ENCODE measurements around the gene LMAN1L. TPM values are rescaled to one million over a fixed set of nuclear protein-coding genes. Genes with fewer than 3 reads are reported as not detected.

LMAN1L gene
- total and polyA plus RNA-seq, 4 donors, result 0.11 to 0.31 TPM; not detected in 2

- Histone ChIP-seq H3K27ac (ENCODE audit: low read depth in 1 of 2, low read length in 1 of 2) (no peak overlapping the region), H3K9ac (ENCODE audit: insufficient read depth in 1 of 2, low read length in 2 of 2) (no peak overlapping the region), H3K36me3 (ENCODE audit: control insufficient read depth in 4 of 4, insufficient read depth in 4 of 4, low read length in 4 of 4) (peaks cover 0 to 33% (median 9%) of the 10 kb centered on the region in 4 donors), H3K27me3 (ENCODE audit: control insufficient read depth in 3 of 3, insufficient read depth in 3 of 3, low read length in 2 of 3) (no peaks in the 10 kb centered on the region), H3K4me1 (ENCODE audit: control insufficient read depth in 5 of 5, insufficient read depth in 5 of 5, low read length in 5 of 5) (peaks cover 0 to 15% (median 0%) of the 10 kb centered on the region in 5 donors), H3K9me3 (ENCODE audit: control insufficient read depth in 4 of 4, insufficient read depth in 3 of 4, low read length in 3 of 4) (no peaks in the 10 kb centered on the region), H3K4me3 (no peak overlapping the region)
- ATAC-seq (ENCODE audit: insufficient read depth, low FRiP score) (no peak), DNase-seq (peak in 1 of 3 donors; percentile 5)
- 62 to 67% methylated on average over 12 of the region's 12 CpGs for WGBS, 2 donors
- TF ChIP-seq, protein P1, sequence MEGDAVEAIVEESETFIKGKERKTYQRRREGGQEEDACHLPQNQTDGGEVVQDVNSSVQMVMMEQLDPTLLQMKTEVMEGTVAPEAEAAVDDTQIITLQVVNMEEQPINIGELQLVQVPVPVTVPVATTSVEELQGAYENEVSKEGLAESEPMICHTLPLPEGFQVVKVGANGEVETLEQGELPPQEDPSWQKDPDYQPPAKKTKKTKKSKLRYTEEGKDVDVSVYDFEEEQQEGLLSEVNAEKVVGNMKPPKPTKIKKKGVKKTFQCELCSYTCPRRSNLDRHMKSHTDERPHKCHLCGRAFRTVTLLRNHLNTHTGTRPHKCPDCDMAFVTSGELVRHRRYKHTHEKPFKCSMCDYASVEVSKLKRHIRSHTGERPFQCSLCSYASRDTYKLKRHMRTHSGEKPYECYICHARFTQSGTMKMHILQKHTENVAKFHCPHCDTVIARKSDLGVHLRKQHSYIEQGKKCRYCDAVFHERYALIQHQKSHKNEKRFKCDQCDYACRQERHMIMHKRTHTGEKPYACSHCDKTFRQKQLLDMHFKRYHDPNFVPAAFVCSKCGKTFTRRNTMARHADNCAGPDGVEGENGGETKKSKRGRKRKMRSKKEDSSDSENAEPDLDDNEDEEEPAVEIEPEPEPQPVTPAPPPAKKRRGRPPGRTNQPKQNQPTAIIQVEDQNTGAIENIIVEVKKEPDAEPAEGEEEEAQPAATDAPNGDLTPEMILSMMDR (IDR thresholded peaks at IDR 0.05; ENCODE audit: control extremely low read depth, extremely low read depth), result no peak
Observed at GRCh38 chr15:74843891-74844299, 31.3 kb downstream of the LMAN1L start.

- 76 to 79% methylated on average over 12 of the region's 12 CpGs for WGBS, 2 donors
- TF ChIP-seq, protein P1 (IDR thresholded peaks at IDR 0.05; ENCODE audit: control extremely low read depth, extremely low read depth), result no peak
- no peak overlapping the region for H3K27ac ChIP-seq (ENCODE audit: low read depth in 1 of 2, low read length in 1 of 2)
- peaks cover 0 to 15% (median 0%) of the 10 kb centered on the region in 5 donors for H3K4me1 ChIP-seq (ENCODE audit: control insufficient read depth in 5 of 5, insufficient read depth in 5 of 5, low read length in 5 of 5)
- H3K9me3 ChIP-seq (ENCODE audit: control insufficient read depth in 4 of 4, insufficient read depth in 3 of 4, low read length in 3 of 4), result no peaks in the 10 kb centered on the region
- H3K36me3 ChIP-seq (ENCODE audit: control insufficient read depth in 4 of 4, insufficient read depth in 4 of 4, low read length in 4 of 4), result peaks cover 0 to 27% (median 10%) of the 10 kb centered on the region in 4 donors
- no peak overlapping the region for H3K9ac ChIP-seq (ENCODE audit: insufficient read depth in 1 of 2, low read length in 2 of 2)
- DNase-seq (no peak), ATAC-seq (ENCODE audit: insufficient read depth, low FRiP score) (no peak)
- no peak overlapping the region for H3K4me3 ChIP-seq
- no peaks in the 10 kb centered on the region for H3K27me3 ChIP-seq (ENCODE audit: control insufficient read depth in 3 of 3, insufficient read depth in 3 of 3, low read length in 2 of 3)
Observed at GRCh38 chr15:74844319-74845207, 31.9 kb downstream of the LMAN1L start.

DNA sequence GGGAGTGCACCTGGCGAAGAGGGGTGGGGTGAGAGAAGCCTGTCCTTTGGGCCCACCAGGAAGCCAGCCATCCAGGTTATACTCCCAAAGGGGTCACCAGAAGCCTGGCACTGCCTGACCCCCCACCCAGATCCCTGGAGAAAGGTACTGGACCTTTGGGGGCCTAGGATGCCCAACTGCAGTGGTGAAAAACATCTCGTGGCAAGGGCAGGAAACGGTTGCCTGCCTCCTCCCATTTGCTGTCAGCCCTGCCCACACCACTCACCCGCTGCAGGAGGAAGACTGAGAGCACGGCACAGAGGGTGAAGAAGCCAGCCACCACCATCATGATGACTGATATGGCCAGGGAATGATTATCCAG lies 32.6 kb downstream of the LMAN1L start:
- TF ChIP-seq, protein P1 (IDR thresholded peaks at IDR 0.05; ENCODE audit: control extremely low read depth, extremely low read depth), result no peak
- Histone ChIP-seq H3K4me1 (ENCODE audit: control insufficient read depth in 5 of 5, insufficient read depth in 5 of 5, low read length in 5 of 5) (peaks cover 0 to 15% (median 0%) of the 10 kb centered on the region in 5 donors), H3K27ac (ENCODE audit: low read depth in 1 of 2, low read length in 1 of 2) (no peak overlapping the region), H3K4me3 (no peak overlapping the region), H3K9me3 (ENCODE audit: control insufficient read depth in 4 of 4, insufficient read depth in 3 of 4, low read length in 3 of 4) (no peaks in the 10 kb centered on the region), H3K27me3 (ENCODE audit: control insufficient read depth in 3 of 3, insufficient read depth in 3 of 3, low read length in 2 of 3) (no peaks in the 10 kb centered on the region), H3K36me3 (ENCODE audit: control insufficient read depth in 4 of 4, insufficient read depth in 4 of 4, low read length in 4 of 4) (peaks cover 0 to 31% (median 13%) of the 10 kb centered on the region in 4 donors), H3K9ac (ENCODE audit: insufficient read depth in 1 of 2, low read length in 2 of 2) (no peak overlapping the region)
- 51 to 53% methylated on average over 5 of the region's 5 CpGs for WGBS, 2 donors
- ATAC-seq (ENCODE audit: insufficient read depth, low FRiP score), result no peak
- DNase-seq, result no peak

Measured in lung (tissue), 12 donors.